ENCODE results near the gene MEDAG. TPM values are rescaled to one million over a fixed set of nuclear protein-coding genes. Genes with fewer than 3 reads are reported as not detected.

MEDAG gene
- total and polyA plus RNA-seq, 8 donors: 0.89 to 57.9 (median 7.5) TPM

GRCh38 chr13:30908416-30908980, 2.4 kb downstream of the MEDAG start:
- intact Hi-C loops (cut with DNase I; ENCODE audit: low total_unique reads): no loop called here
- WGBS, 5 donors: 17 to 25% (median 19%) methylated on average over 5 of the region's 5 CpGs
- no peak for TF ChIP-seq POLR2AphosphoS5 (IDR thresholded peaks at IDR 0.05)
- no peak for TF ChIP-seq POLR2A (IDR thresholded peaks at IDR 0.05)
- TF ChIP-seq EP300 (IDR thresholded peaks at IDR 0.05): no peak
- TF ChIP-seq, protein P1, sequence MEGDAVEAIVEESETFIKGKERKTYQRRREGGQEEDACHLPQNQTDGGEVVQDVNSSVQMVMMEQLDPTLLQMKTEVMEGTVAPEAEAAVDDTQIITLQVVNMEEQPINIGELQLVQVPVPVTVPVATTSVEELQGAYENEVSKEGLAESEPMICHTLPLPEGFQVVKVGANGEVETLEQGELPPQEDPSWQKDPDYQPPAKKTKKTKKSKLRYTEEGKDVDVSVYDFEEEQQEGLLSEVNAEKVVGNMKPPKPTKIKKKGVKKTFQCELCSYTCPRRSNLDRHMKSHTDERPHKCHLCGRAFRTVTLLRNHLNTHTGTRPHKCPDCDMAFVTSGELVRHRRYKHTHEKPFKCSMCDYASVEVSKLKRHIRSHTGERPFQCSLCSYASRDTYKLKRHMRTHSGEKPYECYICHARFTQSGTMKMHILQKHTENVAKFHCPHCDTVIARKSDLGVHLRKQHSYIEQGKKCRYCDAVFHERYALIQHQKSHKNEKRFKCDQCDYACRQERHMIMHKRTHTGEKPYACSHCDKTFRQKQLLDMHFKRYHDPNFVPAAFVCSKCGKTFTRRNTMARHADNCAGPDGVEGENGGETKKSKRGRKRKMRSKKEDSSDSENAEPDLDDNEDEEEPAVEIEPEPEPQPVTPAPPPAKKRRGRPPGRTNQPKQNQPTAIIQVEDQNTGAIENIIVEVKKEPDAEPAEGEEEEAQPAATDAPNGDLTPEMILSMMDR (IDR thresholded peaks at IDR 0.05): no peak
- no peaks in the 10 kb centered on the region for H3K36me3 ChIP-seq
- no peaks in the 10 kb centered on the region for H3K9me3 ChIP-seq
- peaks cover 9 to 29% (median 21%) of the 10 kb centered on the region in 4 donors for H3K4me1 ChIP-seq
- H3K4me3 ChIP-seq: peak overlapping the region in 1 of 4 donors; percentile 38
- peak in 1 of 2 donors; percentile 51 for DNase-seq
- peaks cover 9 to 52% (median 23%) of the 10 kb centered on the region in 3 donors for H3K27me3 ChIP-seq
- H3K27ac ChIP-seq: peak overlapping the region in 3 of 5 donors; percentile 22 to 60 (median 34)

GRCh38 chr13:30910676-30911075, 4.6 kb downstream of the MEDAG start:
- Histone ChIP-seq H3K4me3 (no peak overlapping the region), H3K27ac (no peak overlapping the region), H3K9me3 (no peaks in the 10 kb centered on the region), H3K36me3 (no peaks in the 10 kb centered on the region), H3K4me1 (peaks cover 9 to 29% (median 21%) of the 10 kb centered on the region in 4 donors), H3K27me3 (peaks cover 9 to 34% (median 19%) of the 10 kb centered on the region in 3 donors)
- no peak for DNase-seq
- intact Hi-C loops (cut with DNase I; ENCODE audit: low total_unique reads): no loop called here
- 82 to 96% (median 90%) methylated on average over 3 of the region's 3 CpGs for WGBS, 5 donors
- TF ChIP-seq, protein P1 (IDR thresholded peaks at IDR 0.05): no peak
- no peak for TF ChIP-seq POLR2A (IDR thresholded peaks at IDR 0.05)
- no peak for TF ChIP-seq POLR2AphosphoS5 (IDR thresholded peaks at IDR 0.05)
- no peak for TF ChIP-seq EP300 (IDR thresholded peaks at IDR 0.05)

DNA sequence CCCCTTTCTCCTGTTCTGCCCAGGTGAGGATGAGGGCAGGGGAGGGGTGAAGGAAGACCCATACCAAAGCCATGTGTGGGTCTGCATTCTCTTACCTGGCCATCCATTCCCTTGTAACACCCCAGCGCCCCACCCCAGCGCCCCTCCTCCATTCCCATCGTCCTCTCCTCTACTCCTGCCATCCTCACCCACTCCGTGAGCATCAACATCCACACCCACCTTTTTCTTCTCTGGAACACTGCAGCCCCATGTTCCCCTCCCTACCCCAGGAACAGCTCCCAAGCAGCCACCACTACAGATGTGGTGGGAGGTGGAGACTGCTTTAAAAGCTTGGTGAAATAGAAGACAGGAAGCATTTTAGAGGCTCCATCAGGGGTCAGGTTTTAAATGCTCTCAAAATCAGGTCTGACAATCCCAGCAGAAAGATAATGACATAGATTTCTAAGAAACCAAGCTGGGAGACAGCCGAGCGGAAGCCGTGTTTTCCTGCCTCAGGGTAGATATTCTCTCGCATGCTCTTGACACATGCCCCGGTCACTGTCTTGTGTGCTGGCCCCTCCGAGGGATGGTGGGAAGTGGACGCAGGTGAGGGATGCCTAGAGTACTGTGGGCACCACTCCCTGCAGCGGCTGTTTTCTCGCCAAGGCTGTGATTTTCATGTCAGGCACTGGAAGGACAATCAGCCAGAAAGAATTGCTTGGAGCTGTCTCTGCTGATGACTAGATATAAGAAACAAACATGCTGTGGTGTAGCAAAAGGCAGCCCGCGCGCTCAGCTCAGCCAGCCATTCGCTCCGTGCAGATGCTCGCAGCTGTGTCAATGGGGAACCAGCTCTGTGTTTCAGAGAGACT, 9.8 kb downstream of the MEDAG start:
- Histone ChIP-seq H3K36me3 (no peaks in the 10 kb centered on the region), H3K4me1 (no peaks in the 10 kb centered on the region), H3K27ac (no peak overlapping the region), H3K27me3 (peaks cover 0 to 11% (median 0%) of the 10 kb centered on the region in 3 donors), H3K4me3 (no peak overlapping the region), H3K9me3 (no peaks in the 10 kb centered on the region)
- peak in 1 of 2 donors; percentile 42 for DNase-seq
- TF ChIP-seq, protein P1 (IDR thresholded peaks at IDR 0.05): no peak
- TF ChIP-seq EP300 (IDR thresholded peaks at IDR 0.05) (no peak), POLR2AphosphoS5 (IDR thresholded peaks at IDR 0.05) (no peak), POLR2A (IDR thresholded peaks at IDR 0.05) (no peak)
- intact Hi-C loops (cut with DNase I; ENCODE audit: low total_unique reads): no loop called here
- WGBS, 5 donors: 63 to 77% (median 73%) methylated on average over 16 to 19 of the region's 19 CpGs

- no peaks in the 10 kb centered on the region for H3K4me1 ChIP-seq
- intact Hi-C loops (cut with DNase I; ENCODE audit: low total_unique reads): no loop called here
- no peaks in the 10 kb centered on the region for H3K36me3 ChIP-seq
- WGBS, 5 donors: 75 to 88% (median 87%) methylated on average over 6 of the region's 6 CpGs
- H3K9me3 ChIP-seq: no peaks in the 10 kb centered on the region
- TF ChIP-seq POLR2A (IDR thresholded peaks at IDR 0.05) (no peak), POLR2AphosphoS5 (IDR thresholded peaks at IDR 0.05) (no peak), EP300 (IDR thresholded peaks at IDR 0.05) (no peak)
- TF ChIP-seq, protein P1 (IDR thresholded peaks at IDR 0.05): no peak
- peaks cover 0 to 11% (median 0%) of the 10 kb centered on the region in 3 donors for H3K27me3 ChIP-seq
- no peak overlapping the region for H3K27ac ChIP-seq
- H3K4me3 ChIP-seq: no peak overlapping the region
- DNase-seq: no peak
Observed at GRCh38 chr13:30916991-30917390, 10.9 kb downstream of the MEDAG start.
